Measurements from ENCODE around the gene SLC16A8.
"Not testable (repeated sequence)": the region's sequence is repeated elsewhere in the genome, so short reads cannot be mapped to it uniquely, and the experiment has no call there.

Gene SLC16A8

GRCh38 chr22:38040953-38041759 is 42.8 kb downstream of the SLC16A8 start:
- no peak for DNase-seq

GRCh38 chr22:38038890-38039812 is 44.8 kb downstream of the SLC16A8 start:
- no peak for DNase-seq

GRCh38 chr22:38038426-38038825 is 45.6 kb downstream of the SLC16A8 start:
- DNase-seq: no peak

- DNase-seq: not testable (repeated sequence)
Measured at GRCh38 chr22:38037367-38038150, 46.4 kb downstream of the SLC16A8 start.

GRCh38 chr22:38036392-38037062 is 47.5 kb downstream of the SLC16A8 start:
- DNase-seq: no peak

GRCh38 chr22:38035530-38035885 is 48.5 kb downstream of the SLC16A8 start:
- no peak for DNase-seq

- no peak for DNase-seq
Measured at GRCh38 chr22:38034884-38035529, 49.0 kb downstream of the SLC16A8 start.

GRCh38 chr22:38034278-38034882 is 49.6 kb downstream of the SLC16A8 start:
- DNase-seq: no peak

- DNase-seq: no peak
Measured at GRCh38 chr22:38033522-38034277, 50.3 kb downstream of the SLC16A8 start.

GRCh38 chr22:38032681-38033521 is 51.1 kb downstream of the SLC16A8 start:
- no peak for DNase-seq

GRCh38 chr22:38031491-38031890 is 52.5 kb downstream of the SLC16A8 start:
- DNase-seq: no peak

GRCh38 chr22:38030311-38031133 is 53.5 kb downstream of the SLC16A8 start:
- no peak for DNase-seq

GRCh38 chr22:38029901-38030300 is 54.1 kb downstream of the SLC16A8 start:
- DNase-seq: no peak

GRCh38 chr22:38029370-38029769 is 54.6 kb downstream of the SLC16A8 start:
- DNase-seq: no peak

- DNase-seq: no peak
Measured at GRCh38 chr22:38028344-38029130, 55.4 kb downstream of the SLC16A8 start.

Data from GF-D8 (cell line).